Endometrial microvascular endothelial cells (primary cell): Measurements from ENCODE around the gene MAST4. TPM values are rescaled to one million over a fixed set of nuclear protein-coding genes. Genes with fewer than 3 reads are reported as not detected.
"Not testable (repeated sequence)": the region's sequence is repeated elsewhere in the genome, so short reads cannot be mapped to it uniquely, and the experiment has no call there.

Source experiments
- in situ Hi-C: cut with HindIII; loops from 2 replicates; pipeline ENCODE4 v1.10.0; 2017; ENCODE audit warnings: low sequenced_read_pairs, low pct_unique_long_range_greater_than_20kb; ENCODE audit errors: inconsistent ontology term
- total RNA-seq: library from RNA; depleted of rRNA; stranded (reverse); fragments of >200 nt; gene quantifications from one replicate; pipeline ENCODE4 v1.2.3, GENCODE V29; 2015; ENCODE audit errors: inconsistent ontology term

MAST4 gene
- total RNA-seq, 1 donor from 2014 or later: 29.3 TPM

DNA sequence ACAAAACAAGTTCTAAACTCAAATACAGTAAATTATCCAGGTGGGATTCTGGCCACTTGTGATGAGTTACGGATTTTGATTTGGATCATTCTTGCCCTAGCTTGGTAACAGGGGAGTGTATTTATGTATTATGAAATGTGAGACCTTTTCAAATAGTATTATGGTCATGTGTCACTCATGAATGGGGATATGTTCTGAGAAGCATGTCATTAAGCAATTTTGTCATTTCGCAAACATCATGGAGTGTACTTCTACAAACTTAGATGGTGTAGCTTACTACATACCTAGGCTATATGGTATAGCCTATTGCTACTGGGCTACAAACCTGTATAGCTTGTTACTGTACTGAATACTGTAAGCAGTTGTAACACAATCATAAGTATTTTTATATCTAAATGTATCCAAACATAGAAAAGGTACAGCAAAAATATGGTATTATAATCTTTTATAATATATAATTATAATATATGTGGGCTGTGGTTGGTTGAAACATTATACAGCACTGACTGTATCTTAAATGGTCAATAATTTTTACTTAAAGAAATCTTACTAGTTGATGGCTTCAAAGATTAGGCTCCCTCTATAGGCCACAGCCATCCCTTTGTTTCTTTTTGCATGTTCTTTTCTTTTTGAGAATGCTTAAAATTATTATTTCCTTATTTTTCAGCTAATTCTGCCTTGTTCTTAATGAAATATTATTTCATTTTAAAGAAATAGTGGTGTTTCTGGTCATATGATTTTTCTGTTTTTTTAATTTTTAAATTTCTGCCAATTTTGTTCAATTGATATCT, 128.4 kb downstream of the MAST4 start:
- in situ Hi-C loops: loop anchor here (25.0 kb wide), 1 partner anchor 412 kb away; no protein-coding TSS in a partner anchor

- in situ Hi-C loops: loop anchor here (25.0 kb wide), 1 partner anchor 415 kb away; no protein-coding TSS in a partner anchor
Measured at GRCh38 chr5:66727630-66728029, 131.4 kb downstream of the MAST4 start.

- in situ Hi-C loops: loop anchor here (25.0 kb wide), 1 partner anchor 416 kb away; no protein-coding TSS in a partner anchor
Measured at GRCh38 chr5:66728049-66728448, 131.9 kb downstream of the MAST4 start.

- in situ Hi-C loops: loop anchor here (25.0 kb wide), 1 partner anchor 425 kb away; no protein-coding TSS in a partner anchor
Measured at GRCh38 chr5:66737096-66737495, 140.9 kb downstream of the MAST4 start.

GRCh38 chr5:66738136-66738535, 141.9 kb downstream of the MAST4 start:
- in situ Hi-C loops: loop anchor here (25.0 kb wide), 1 partner anchor 426 kb away; no protein-coding TSS in a partner anchor

- in situ Hi-C loops: loop anchor here (25.0 kb wide), 1 partner anchor 427 kb away; no protein-coding TSS in a partner anchor
Measured at GRCh38 chr5:66739021-66739420, 142.8 kb downstream of the MAST4 start.

DNA sequence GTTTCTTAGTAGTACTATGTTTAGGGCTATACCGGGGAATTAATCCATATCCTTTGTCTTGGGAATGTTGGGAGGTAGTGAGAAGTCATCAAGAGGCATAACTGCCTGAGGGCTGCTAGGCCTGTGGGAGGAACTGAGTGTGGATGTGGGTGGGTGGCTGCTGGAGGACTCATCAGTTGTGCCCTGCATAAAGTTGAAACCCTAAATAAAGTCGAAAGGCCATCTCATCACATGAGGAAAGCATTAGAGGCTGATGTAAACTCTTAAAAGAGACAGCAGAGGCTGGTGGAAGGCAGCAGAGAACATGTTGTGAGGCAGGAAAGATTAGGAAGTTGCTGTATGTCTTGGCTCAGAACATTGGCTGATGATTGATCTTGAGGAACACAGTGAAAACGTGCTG, 143.8 kb downstream of the MAST4 start:
- in situ Hi-C loops: loop anchor here (25.0 kb wide), 1 partner anchor 428 kb away; no protein-coding TSS in a partner anchor

DNA sequence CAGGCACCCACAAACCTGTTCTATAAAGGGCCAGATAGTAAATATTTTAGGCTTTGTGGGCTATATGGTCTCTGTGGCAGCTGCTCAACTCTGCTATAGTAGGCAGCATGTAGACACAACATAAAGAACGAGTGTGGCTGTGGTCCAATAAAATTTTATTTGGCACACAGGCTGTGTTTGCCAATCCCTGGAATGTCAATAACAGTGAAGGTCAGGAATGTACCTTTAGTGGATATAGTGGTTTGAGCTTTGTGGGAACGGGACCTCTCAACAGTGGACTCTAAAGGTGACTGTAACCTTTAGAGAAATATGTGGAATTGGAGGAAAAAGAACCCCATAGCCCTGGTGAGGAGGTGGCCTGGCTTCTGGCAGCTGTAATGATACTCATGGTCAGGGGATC, 145.2 kb downstream of the MAST4 start:
- in situ Hi-C loops: loop anchor here (25.0 kb wide), 1 partner anchor 429 kb away; no protein-coding TSS in a partner anchor

GRCh38 chr5:66742083-66742895, 146.1 kb downstream of the MAST4 start:
- in situ Hi-C loops: loop anchor here (25.0 kb wide), 1 partner anchor 430 kb away; no protein-coding TSS in a partner anchor

GRCh38 chr5:66742896-66743247, 146.7 kb downstream of the MAST4 start:
- in situ Hi-C loops: loop anchor here (25.0 kb wide), 1 partner anchor 431 kb away; no protein-coding TSS in a partner anchor

DNA sequence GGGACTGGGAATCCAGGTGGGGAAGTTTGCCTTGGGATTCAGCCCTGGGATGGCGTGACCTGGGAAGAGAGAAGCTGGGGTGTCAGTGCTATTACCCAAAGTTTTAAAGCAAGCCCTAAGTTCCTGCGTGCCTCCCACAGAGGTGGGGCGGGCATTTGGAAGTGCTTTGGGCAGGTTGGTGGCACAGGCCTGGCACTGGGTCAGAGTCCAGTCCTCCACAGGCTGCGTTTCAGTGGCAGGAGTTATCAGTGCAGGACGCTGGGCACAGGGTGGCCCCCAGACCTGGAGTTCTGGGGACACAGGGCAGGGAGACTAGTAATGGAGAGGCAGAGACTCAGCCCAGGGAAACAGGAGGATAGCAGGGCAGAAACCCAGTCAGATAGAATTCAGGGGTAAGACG, 147.2 kb downstream of the MAST4 start:
- in situ Hi-C loops: loop anchor here (25.0 kb wide), 1 partner anchor 431 kb away; no protein-coding TSS in a partner anchor

DNA sequence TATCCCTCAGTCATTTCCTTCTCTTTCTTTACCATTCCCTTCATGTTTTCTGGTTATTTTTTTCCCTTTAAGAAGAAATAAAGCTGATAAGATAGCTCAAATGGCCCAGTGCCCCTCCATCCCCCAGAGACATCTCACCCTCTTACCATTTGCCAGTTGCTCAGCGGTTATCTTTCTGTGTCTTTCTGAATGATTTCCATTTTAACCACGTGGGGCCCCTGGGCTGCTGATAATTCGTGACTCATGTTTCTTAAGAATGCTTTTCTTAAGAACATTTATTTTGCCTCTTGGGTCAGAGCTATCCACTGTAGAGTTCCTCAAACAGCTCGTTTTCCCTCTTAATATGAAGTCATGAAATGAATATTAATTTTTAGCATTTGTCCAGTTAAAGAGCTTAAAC, 147.8 kb downstream of the MAST4 start:
- in situ Hi-C loops: loop anchor here (25.0 kb wide), 1 partner anchor 432 kb away; no protein-coding TSS in a partner anchor

GRCh38 chr5:66745297-66745696, 149.1 kb downstream of the MAST4 start:
- in situ Hi-C loops: loop anchor here (25.0 kb wide), 1 partner anchor 433 kb away; no protein-coding TSS in a partner anchor

DNA sequence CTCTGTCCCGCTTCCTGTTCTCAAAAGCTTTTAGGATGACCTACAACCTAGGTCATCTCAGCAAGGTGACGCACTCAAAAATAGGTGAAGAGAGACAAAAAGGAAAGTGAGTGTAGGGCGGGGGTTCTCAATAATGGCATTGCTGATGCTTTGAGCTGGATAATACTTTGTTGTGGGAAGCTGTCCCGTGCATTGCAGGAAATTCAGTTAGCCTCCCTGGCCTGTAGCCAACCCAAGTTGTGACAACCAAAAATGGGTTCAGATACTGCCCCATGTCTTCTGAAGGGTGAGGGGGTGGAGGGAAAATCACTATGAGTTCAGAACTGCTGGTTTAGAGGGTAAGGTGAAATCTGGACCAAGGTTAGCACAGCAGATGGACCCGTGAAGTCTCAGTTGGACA, 151.4 kb downstream of the MAST4 start:
- in situ Hi-C loops: loop anchor here (25.0 kb wide), 1 partner anchor 435 kb away; no protein-coding TSS in a partner anchor

GRCh38 chr5:66752668-66753067, 156.5 kb downstream of the MAST4 start:
- in situ Hi-C loops: not testable (repeated sequence)

GRCh38 chr5:66757219-66757833, 161.1 kb downstream of the MAST4 start:
- in situ Hi-C loops: no loop called here

GRCh38 chr5:66757834-66758371, 161.7 kb downstream of the MAST4 start:
- in situ Hi-C loops: no loop called here

DNA sequence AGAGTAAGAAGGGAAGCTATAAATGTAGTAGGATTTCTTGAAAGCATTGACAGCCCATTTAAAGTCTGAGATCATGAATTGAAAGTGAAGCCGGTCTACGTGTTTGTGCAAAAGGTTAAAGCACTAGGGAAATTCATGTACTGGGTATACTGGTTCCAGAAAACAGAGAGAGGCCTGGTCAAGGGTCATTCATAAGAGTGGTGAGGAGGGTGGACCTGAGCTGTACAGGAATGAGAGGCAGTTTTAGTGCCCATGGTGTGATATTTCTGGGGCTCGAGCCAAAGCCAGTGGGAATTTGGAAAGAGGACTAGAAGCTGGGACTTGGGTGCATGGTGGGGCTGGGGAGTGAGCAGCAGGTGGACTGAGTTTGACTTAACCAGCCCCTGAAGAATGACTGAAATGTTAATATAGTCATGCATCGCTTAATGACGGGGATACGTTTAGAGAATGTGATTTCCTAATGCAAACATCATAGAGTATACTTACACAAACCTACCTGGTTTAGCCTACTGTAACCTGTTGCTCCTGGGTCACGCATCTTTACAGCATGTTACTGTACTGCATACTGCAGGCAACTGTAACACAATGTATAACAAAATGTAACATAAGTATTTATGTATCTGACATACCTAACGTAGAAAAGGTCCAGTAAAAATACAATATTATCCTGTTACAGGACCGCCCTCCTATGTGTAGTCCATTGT, 173.0 kb downstream of the MAST4 start:
- in situ Hi-C loops: no loop called here
